Measurements from ENCODE around the gene LHFPL6.

Gene LHFPL6

GRCh38 chr13:39410964-39411363, 192.0 kb downstream of the LHFPL6 start:
- no peak for DNase-seq (ENCODE audit: low spot score)

DNA sequence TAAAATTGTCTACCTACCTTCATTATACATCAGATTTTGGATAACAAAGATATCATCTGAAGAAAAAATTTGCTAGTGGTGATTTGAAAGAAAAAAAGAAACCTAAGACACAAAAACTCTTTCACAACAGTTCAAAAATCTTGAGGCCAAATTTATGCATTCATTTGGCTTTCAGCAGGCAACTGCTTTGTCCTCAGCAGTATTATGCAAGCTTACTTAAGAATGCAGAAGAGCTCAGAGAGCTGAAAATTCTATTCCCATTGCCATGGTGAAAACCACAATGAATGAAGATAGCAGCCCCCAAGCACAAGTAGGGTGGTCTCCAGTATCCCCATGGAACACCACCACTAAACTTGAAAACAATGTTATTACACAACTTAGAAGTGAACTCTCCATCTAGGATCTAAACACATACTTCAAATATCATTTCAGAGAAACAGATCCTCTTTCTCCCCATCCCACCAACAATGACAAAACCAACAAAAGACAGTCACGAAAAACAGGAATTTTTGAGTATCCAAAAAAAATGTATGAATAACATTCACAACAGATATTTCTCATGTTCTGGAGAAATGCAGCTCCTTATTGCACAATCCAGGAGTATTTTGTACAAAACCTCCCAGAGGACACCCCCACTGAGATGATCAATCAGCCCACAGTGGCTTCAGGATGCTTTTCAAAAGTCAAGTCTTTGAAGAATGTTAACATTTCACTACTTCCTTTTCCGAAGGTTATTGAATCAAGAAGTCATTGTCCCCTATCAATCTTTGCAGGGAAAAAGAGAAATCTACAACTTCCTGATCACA, 192.7 kb downstream of the LHFPL6 start:
- DNase-seq (ENCODE audit: low spot score): peak; percentile 62

DNA sequence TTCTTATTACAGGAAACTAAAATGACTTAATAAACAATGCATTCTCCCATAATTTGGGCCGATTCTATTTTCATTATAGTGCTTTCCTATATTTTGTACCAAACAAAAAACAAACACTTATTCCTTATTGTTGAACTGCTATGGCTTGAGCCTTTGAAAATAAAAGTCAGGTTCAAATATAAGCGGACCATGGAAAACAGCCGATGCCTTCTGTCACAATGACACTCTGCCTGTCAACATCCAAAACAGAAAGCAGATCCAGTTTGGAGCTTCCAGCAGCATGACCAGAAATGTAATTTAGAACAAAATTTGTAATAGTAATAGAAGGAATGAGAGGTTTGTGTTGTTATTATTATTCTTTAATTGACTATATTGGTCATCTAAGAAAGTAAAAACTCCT, 194.5 kb downstream of the LHFPL6 start:
- DNase-seq (ENCODE audit: low spot score): no peak

DNA sequence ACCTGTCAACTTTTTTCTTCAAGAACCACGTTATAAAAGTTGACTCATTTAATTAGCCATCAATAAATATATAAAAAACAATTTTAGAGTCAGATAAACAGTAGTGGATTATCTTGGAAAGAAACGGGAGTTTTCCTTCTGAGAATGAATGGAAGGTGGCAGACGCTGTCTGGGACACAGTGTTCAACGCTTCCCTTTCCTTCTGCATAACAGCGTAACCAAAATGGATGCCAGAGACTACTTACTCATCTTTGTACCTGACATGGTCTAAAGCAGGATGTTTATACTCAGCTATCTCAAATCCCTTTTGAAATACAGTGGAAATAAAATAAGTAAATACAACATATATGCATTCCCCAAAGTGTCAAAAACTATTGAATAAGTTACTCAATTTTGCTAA, 195.2 kb downstream of the LHFPL6 start:
- DNase-seq (ENCODE audit: low spot score): no peak

DNA sequence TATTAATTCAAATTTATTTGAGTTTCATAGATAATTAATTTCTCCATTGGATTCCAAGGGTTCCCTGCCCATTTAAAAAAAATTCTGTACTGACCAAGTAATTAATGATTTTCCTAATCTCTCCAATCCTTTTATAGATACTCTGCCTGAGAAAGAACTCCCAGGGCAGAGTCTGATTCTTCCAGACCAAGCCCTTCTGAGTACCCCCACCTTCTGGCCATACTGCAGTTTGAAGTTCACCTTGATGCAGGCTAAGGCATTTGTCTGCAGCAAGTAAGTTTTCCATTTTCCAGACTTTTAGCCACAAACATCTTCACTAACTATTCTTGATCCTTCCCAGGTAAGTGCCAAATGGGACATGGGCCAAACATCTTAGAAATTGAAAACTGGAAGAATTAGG, 195.9 kb downstream of the LHFPL6 start:
- DNase-seq (ENCODE audit: low spot score): no peak

DNA sequence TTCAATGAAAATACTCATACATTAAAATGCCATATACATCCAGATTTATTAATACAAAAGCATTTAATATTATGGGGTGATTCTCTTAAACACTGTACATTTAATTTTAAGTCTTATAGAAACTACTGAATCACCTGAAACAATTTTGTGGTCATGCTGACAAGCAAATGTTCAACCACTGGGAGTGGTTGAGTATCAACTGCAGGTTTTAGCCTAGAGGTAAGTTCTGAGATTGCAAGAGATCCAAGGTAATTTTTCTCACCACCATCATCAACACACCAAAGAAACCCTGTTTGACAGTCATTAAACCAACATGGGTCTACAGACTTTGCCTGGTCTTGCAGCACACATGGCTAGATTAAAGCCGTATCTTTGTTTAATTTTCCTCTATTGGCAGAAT, 196.3 kb downstream of the LHFPL6 start:
- no peak for DNase-seq (ENCODE audit: low spot score)

DNA sequence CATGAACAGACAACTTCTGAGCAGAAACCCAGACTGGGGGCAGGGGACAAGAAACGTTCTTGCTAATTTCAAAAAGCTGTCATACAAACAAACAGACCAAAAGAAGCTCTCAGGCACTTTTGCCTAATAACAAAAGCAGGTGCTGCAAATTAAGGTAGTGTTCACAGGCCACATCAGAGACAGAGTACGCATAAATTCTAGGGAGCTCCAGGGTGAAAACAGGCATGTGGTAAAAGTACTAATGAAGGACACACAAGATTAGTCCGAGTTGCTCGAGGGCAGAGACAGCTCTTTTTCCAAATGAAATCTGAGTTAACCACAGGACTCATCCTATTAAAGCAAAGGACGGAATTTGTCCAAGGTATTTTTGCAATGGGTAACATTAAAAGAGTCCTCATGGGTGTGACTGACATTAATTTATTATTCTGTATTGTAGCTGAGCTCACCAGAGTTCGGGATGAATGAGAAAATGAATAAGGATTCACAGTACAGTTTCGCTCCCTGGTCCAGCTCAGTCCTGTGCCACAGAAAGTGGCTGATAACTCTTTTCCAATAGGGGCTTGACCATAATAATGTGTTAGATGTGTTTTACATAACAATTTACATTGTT, 197.3 kb downstream of the LHFPL6 start:
- no peak for DNase-seq (ENCODE audit: low spot score)

DNA sequence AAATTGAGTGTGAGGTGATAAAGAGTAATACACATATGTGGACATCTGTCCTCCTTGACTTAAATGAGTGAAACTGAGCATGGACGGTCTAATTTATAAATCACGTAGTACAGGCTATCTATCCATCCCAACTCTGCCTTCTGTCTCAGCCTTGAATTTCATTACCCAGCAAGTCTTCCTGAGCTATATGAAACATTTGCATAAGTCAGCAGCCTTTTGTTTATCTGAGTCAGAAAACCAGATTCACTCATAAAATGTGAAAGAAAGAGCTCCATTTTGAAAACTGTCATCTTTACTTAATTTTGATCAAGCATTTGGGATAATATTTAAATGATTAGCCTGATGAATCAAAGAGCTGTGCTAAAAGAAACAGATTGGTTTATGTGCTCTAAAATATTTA, 197.9 kb downstream of the LHFPL6 start:
- no peak for DNase-seq (ENCODE audit: low spot score)

DNA sequence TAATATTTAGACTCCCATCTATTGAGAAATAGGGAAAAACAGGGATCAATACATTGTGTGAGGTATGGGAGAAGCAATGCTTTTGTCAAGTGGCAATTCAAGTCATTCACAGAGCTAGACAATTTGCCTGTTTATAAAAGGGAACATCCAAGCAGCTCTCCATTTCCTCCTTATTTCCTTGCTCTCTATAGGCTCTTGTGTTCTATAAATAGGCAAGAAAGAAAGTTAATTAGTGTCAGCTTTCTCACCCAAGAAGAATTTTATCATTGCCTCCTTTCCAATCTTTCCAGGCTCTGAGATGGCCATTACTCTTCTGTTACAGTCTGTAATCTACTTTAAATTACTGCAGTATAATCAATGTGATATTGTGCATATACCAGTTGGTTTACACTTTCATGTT, 199.9 kb downstream of the LHFPL6 start:
- DNase-seq (ENCODE audit: low spot score): no peak

- no peak for DNase-seq (ENCODE audit: low spot score)
Measured at GRCh38 chr13:39402221-39402970, 200.6 kb downstream of the LHFPL6 start.

GRCh38 chr13:39401756-39402155, 201.2 kb downstream of the LHFPL6 start:
- DNase-seq (ENCODE audit: low spot score): no peak

GRCh38 chr13:39401046-39401705, 201.8 kb downstream of the LHFPL6 start:
- no peak for DNase-seq (ENCODE audit: low spot score)

DNA sequence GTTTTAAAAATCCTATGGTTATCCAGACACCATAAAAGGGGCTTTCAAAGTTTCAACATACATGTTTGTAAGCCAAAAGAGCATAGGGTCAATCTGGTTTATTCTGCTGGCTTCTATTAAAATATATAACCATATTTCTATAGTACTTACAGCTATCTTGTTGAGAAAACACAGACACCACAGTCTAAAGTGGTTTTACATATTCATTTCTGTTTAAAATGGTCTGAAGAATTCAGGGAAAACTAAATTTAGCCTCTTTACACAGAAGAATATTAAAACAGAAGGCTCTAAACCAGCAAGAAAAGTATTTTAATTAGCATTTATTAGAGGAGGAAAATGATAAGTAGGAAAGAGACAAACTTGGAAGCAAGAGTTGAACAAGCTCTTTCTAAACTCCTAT, 203.9 kb downstream of the LHFPL6 start:
- DNase-seq (ENCODE audit: low spot score): no peak

GRCh38 chr13:39397896-39398265, 205.1 kb downstream of the LHFPL6 start:
- peak; percentile 11 for DNase-seq (ENCODE audit: low spot score)

GRCh38 chr13:39397226-39397895, 205.6 kb downstream of the LHFPL6 start:
- no peak for DNase-seq (ENCODE audit: low spot score)

DNA sequence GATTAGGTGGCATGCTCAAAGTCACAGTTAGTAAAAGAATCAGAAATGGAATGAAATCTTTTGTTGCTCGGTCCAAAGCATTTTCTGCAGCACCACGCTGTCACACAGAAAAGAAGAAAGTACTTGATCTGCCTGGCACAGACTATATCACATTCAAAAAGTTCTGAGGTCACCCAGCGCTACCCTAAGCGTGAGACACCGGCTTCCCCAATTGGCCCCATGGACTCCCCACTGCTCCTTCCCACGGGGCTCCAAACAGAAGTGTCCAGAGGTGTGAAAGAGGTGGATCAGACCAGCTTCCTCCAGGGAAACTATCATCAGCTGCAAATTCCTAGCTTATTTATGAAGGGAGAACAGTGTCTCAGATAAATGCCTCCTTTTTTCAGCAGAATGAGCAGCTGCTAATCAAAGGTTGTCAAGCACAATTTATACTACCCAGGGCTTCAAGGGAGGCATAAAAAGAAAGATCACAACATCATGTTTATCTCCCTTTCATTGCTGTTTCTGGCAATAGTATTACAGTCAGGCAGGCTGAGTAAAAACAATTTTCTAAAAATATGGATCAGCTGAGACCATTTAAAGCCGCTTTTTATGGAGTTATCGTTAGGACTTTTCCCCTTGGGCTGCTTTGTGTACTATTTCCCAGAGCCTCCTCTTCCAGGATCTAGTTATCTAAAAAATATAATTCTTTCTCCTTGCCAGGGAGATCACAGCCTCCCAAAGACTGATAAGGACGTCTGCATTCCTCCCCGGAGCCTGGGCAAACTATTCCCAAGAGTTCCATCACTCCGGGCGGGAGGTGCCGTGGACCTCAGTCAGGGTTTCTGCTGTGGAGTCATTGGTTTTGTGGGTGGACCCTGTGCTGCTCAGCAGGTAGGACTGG, 208.0 kb downstream of the LHFPL6 start:
- DNase-seq (ENCODE audit: low spot score): no peak

GRCh38 chr13:39391761-39392160, 211.2 kb downstream of the LHFPL6 start:
- DNase-seq (ENCODE audit: low spot score): no peak

GRCh38 chr13:39389013-39389412, 214.0 kb downstream of the LHFPL6 start:
- no peak for DNase-seq (ENCODE audit: low spot score)

DNA sequence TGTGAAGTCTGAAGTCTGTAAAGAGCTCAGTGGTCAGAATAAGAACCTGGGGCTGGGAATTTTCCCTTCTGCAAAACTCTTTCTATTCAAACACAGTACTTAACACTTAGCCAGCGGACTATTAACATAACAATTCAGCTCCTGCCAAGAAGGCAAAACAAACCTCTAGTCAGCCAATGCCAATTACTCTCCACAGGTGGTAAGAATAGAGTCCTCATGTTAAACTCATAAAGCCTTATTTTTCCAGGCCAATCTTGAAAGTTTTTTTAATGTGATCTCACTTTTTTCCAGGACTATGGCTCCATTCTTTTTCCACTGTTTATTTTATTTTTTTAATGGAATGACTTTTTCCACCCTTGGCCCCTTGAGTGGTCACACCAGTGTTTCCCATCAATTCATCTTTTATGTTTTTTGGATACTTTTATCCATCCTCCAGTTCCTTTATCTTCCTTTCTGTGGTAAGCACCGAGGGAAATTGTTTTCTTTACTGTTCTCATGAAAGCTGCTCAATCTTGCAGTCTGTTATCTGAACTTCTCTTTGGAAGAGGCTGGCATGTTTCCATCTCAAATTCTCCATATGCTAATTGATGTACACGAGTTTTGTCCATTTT, 217.3 kb downstream of the LHFPL6 start:
- no peak for DNase-seq (ENCODE audit: low spot score)

- DNase-seq (ENCODE audit: low spot score): peak; percentile 14
Measured at GRCh38 chr13:39385154-39385553, 217.8 kb downstream of the LHFPL6 start.

- no peak for DNase-seq (ENCODE audit: low spot score)
Measured at GRCh38 chr13:39381456-39381855, 221.5 kb downstream of the LHFPL6 start.

Measured in AG20443 (cell line).